ENCODE results near the gene PLAU. TPM values are rescaled to one million over a fixed set of nuclear protein-coding genes. Genes with fewer than 3 reads are reported as not detected.

The PLAU gene
- total and polyA plus RNA-seq, 2 donors (not counting 3 experiments of a cell fraction or from before 2014, with no cell fraction given) = 23.6 to 34.9 TPM

- CTCF ChIA-PET = interaction anchor here (1.9 to 8.3 kb wide), 2 partner anchors 28 to 41 kb away, joined by 5 to 43 read pairs; no protein-coding TSS in a partner anchor
- no peak overlapping the region for H2AFZ ChIP-seq (ENCODE audit: low read depth, low read length)
- TF ChIP-seq POLR2A (IDR thresholded peaks at IDR 0.05; ENCODE audit: low read depth, low read length) (no peak), FOS (IDR thresholded peaks at IDR 0.05; ENCODE audit: borderline replicate concordance, insufficient read depth, low read length) (no peak), POLR2AphosphoS5 (IDR thresholded peaks at IDR 0.05; ENCODE audit: insufficient read depth, low read depth, low read length) (no peak), JUN (IDR thresholded peaks at IDR 0.05; ENCODE audit: borderline replicate concordance, insufficient read depth, insufficient read length, low read depth) (no peak)
- TF ChIP-seq, protein P1, sequence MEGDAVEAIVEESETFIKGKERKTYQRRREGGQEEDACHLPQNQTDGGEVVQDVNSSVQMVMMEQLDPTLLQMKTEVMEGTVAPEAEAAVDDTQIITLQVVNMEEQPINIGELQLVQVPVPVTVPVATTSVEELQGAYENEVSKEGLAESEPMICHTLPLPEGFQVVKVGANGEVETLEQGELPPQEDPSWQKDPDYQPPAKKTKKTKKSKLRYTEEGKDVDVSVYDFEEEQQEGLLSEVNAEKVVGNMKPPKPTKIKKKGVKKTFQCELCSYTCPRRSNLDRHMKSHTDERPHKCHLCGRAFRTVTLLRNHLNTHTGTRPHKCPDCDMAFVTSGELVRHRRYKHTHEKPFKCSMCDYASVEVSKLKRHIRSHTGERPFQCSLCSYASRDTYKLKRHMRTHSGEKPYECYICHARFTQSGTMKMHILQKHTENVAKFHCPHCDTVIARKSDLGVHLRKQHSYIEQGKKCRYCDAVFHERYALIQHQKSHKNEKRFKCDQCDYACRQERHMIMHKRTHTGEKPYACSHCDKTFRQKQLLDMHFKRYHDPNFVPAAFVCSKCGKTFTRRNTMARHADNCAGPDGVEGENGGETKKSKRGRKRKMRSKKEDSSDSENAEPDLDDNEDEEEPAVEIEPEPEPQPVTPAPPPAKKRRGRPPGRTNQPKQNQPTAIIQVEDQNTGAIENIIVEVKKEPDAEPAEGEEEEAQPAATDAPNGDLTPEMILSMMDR (IDR thresholded peaks at IDR 0.05; ENCODE audit: extremely low read depth in 1 of 2, insufficient read depth in 1 of 2, low read depth in 1 of 2, low read length in 2 of 2) = no peak
- no peak overlapping the region for H3K9ac ChIP-seq (replicated peaks; ENCODE audit: extremely low read depth, insufficient read depth, low read length)
- intact Hi-C loops (cut with micrococcal nuclease) = no loop called here
- H3K36me3 ChIP-seq (ENCODE audit: control insufficient read depth in 2 of 2, extremely low read depth in 1 of 2, insufficient read depth in 2 of 2, low read length in 2 of 2) = peaks cover 6 to 10% of the 10 kb centered on the region in 2 experiments
- dilution Hi-C loops (cut with MboI; ENCODE audit: extremely low pct_ligation_motif_present, low sequenced_read_pairs) = no loop called here
- H3K27me3 ChIP-seq (ENCODE audit: control insufficient read depth in 2 of 2, insufficient read depth in 2 of 2, low read length in 2 of 2) = no peaks in the 10 kb centered on the region
- no peaks in the 10 kb centered on the region for H4K20me1 ChIP-seq (replicated peaks; ENCODE audit: control insufficient read depth, extremely low read depth, insufficient read depth, low read length)
- no peaks in the 10 kb centered on the region for H3K9me3 ChIP-seq (replicated peaks; ENCODE audit: control insufficient read depth, insufficient read depth, low read length)
- DNase-seq (ENCODE audit: low read depth, low spot score) (no peak), FAIRE-seq (no peak)
- no peaks in the 10 kb centered on the region for H3K9me1 ChIP-seq (replicated peaks; ENCODE audit: control insufficient read depth, extremely low read depth, insufficient read depth, low read length)
- POLR2A ChIA-PET = no interaction called here
- H3K4me2 ChIP-seq (ENCODE audit: insufficient read depth, low read length) = no peak overlapping the region
- H3K79me2 ChIP-seq (ENCODE audit: control insufficient read depth, insufficient read depth, low read length) = no peaks in the 10 kb centered on the region
- H3K27ac ChIP-seq (ENCODE audit: insufficient read depth, low read depth, low read length) = no peak overlapping the region
- H3K4me3 ChIP-seq (replicated peaks in 1 of 3; ENCODE audit: insufficient read depth in 1 of 3, low read depth in 1 of 3, low read length in 3 of 3) = no peak overlapping the region
- H3K4me1 ChIP-seq (ENCODE audit: control insufficient read depth, extremely low read depth, insufficient read depth, low read length) = peaks cover 13% of the 10 kb centered on the region
- BruUV-seq (replicated peaks) = no TSS peak
Observed at GRCh38 chr10:73915206-73915851, 4.4 kb downstream of the PLAU start.
